KG1 (cell line): ENCODE measurements around the gene PWP1.
"Not testable (repeated sequence)": the region's sequence is repeated elsewhere in the genome, so short reads cannot be mapped to it uniquely, and the experiment has no call there.

ENCODE experiments used
- DNase-seq: peaks from one replicate; lab custom pipeline; 2025; lab: John Stamatoyannopoulos, UW

PWP1 gene

GRCh38 chr12:107668320-107669098 lies 17.1 kb upstream of the PWP1 start:
- no peak for DNase-seq

DNA sequence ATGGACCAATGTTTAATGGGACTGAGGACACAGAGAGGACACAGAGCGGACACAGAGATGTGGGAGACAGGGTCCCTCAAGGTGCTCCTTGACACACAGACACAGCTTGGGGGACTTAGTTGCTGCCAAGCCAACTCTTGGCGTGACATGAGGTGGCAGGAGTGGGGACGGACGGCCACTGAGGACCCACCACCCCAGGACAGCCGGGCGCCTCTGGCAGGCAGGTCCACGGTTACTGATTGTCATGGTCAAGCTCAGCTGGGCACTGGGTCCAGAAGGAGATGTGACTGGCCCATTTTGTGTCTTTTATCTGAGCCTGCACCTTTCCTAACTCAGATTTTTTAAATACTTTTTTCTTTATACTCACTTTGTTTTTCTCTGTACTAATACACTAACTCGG lies 15.7 kb upstream of the PWP1 start:
- no peak for DNase-seq

- no peak for DNase-seq
These were observed 14.5 kb upstream of the PWP1 start for GRCh38 chr12:107670999-107671643.

DNA sequence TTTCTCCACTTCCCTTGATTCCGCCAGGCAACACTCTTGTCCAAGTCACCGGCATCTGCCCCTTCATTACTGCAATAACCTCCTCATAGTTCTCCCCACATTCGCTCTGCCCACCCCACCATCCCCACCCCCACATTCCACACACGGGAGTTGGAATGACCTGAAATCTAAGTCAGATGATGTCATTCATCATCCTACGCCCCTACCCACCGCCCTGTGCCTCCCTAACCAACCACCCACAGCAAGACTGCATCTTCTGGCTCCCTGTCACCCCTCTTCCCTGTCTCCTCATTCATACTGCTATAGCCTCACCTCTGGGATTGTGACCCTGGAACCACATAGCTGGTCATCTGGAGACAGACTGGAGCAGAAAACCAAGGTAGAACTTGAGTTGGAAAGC lies 7.9 kb upstream of the PWP1 start:
- DNase-seq: no peak

- no peak for DNase-seq
These were observed 6.3 kb upstream of the PWP1 start for GRCh38 chr12:107679336-107679735.

DNA sequence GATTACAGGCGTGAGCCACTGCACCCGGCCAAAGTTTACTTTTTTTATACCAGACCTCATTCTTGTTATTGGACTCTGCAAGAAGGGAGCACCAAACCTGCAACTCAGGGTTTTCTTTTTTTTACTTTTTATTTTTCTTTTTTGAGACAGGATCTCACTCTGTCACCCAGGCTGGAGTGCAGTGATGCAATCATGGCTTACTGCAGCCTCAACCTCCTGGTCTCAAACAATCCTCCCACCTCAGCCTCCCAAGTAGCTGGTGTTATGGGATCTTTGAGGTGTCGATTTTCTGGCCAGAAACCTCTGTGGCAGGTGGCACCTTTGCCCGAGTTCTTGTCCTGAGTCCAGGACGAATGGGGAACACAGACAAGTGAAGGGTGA lies 4.2 kb upstream of the PWP1 start:
- no peak for DNase-seq

DNA sequence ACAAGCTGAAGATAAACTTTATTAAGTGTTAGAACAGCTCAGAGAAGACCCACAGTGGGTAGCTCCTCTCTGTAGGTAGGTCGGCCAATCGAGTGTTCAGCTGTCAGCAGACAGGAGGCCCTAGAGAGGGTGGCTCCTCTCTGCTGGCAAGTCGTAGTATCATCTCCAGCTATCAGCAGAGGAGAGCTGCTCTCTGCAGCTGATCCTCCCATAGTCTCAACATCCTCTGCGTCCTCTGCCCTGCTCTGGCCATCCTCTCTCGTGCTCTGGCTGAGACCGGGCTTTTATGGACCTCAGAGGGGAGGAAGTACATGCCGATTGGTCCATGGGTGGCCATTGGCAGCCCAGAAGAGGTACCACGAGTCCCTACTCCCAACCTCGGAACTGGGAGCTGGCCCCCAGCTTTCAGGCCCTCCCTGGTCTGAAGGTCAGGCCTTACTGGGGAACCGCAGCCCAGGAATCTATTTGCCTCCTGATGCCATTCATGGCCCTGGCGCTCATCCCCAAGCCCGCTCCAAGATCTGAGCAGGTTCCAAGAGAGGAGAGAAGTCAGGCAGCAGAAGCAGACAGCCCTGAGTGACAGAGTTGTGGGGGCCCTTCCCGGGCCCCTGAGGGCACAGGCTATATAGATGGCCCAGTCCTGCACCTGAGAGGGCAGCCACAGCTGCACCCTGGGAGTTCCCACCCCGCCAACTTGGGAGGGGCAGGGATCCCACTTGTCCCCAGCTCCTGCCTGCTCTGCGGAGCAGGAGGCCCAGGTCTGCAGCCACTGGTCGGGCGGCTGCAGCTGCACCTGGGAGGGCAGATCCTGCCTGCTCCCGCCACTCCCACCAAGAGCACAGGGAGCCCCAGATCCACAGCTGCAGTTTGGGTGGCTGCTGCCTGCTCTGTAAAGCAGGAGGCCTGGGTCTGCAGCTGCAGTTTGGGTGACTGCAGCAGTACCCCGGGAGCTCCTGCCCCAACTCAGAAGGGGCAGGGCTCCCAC lies 3.5 kb upstream of the PWP1 start:
- DNase-seq: no peak

GRCh38 chr12:107684029-107684795 lies 1.4 kb upstream of the PWP1 start:
- DNase-seq: no peak

- no peak for DNase-seq
These were observed 624 bp upstream of the PWP1 start for GRCh38 chr12:107684990-107685359.

DNA sequence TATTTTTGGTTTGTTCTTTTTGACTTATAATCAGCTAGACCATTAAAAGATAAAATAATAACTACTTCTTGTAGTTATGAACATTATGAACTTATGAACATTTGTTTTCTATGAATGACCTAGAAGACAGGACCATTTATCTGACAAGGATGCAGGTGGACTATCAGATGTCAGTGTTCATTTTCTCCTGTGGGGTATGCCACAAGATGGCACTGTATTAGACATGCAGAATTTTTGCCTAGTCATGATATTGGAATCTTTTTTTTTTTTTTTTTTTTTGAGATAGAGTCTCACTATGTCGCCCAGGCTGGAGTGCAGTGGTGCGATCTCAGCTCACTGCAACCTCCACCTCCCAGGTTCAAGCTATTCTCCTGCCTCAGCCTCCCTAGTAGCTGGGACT lies 10.2 kb downstream of the PWP1 start:
- DNase-seq: not testable (repeated sequence)

- no peak for DNase-seq
These were observed 16.5 kb downstream of the PWP1 start for GRCh38 chr12:107702106-107702505.

- no peak for DNase-seq
These were observed 18.4 kb downstream of the PWP1 start for GRCh38 chr12:107704041-107704440.

- not testable (repeated sequence) for DNase-seq
These were observed 19.9 kb downstream of the PWP1 start for GRCh38 chr12:107705522-107705921.

DNA sequence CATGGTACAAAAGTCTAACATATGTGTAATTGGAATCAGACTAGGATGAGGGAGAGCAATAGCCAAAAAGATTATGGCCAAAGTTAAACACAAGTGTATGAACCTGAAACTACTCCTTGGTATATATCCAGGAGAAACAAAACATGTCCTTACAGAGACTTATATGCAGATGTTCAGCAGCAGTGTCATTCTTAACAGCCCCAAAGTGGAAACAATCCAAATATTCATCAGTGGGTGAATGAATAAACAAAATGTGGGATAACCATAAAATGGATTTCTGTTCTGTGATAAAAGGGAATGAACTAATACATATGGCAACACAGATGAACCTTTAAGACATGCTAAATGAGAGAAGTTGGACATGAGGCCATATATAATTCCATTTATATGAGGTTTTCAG lies 30.2 kb downstream of the PWP1 start:
- DNase-seq: no peak

DNA sequence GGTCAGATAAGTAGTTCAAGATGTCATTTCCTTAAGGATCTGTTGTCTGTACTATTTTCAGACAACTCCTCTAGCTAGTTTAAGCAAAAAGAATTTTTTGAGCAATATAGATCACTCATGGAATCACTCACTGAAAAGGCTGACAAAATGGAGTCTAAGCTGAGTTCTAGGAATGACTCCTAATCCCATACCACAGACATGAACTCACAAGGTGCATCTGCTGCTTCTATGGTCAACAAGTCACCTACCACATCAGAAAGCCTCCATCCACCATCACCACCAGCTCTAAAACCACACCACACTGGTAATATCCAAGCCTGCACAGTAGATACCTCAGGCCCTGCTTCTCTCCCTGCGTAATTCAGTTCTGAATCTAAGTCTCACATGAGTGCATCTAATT lies 33.0 kb downstream of the PWP1 start:
- no peak for DNase-seq

GRCh38 chr12:107727327-107727726 lies 41.7 kb downstream of the PWP1 start:
- not testable (repeated sequence) for DNase-seq

DNA sequence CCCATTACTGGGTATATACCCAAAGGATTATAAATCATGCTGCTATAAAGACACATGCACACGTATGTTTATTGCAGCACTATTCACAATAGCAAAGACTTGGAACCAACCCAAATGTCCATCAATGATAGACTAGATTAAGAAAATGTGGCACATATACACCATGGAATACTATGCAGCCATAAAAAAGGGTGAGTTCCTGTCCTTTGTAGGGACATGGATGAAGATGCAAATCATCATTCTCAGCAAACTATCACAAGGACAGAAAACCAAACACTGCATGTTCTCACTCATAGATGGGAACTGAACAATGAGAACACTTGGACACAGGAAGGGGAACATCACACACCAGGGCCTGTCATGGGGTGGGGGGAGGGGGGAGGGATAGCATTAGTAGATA lies 42.1 kb downstream of the PWP1 start:
- DNase-seq: not testable (repeated sequence)

DNA sequence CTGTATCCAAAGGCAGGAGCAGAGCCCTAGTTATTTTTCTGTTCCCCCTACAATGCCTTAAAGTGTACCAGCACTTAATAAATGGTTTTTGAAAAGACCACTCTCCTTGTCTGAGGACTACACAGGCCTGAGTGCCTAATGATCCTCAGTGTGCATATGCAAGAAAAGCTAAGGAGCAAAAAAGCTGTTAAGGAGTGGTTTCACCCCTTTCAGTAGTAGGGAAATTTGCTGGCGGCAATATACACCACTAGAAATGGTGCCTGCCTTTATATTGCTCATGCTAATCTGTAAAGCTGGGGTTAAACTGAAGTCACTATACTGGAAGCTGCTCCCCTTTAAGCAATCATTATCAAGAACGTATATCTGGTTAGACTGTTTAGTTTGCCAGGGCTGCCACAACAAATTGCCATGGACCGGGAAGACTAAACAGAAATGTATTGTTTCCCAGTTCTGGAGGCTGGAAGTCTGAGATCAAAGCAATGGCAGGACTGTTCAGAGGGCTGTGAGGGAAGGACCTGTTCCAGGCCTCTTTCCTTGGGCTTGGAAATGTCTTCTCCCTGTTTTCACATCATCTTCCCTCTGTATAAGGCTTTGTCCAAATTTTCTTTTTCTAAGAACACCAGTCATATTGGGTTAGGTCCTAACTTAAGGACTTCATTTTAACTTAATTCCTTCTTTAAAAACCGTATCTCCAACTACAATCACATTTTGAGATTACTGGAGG lies 45.2 kb downstream of the PWP1 start:
- DNase-seq: no peak

DNA sequence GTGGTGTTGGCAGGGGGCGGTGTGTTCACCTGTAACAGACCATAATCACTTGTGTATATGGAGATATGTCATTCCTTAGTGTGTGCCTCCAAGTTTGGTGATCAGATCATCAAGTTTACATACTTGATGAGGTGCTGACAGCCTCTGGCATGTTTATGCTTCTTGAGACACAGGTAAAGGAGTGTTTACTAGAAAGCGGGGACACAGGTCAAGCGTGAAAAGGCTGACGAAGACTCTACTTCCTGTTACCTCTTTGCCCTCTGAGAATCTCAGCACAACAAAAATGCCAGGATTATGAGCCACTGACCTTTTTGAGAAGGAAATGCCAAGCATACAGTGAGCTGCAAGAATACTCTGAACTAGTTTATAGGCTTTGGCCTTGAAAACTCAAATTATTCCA lies 45.8 kb downstream of the PWP1 start:
- no peak for DNase-seq

DNA sequence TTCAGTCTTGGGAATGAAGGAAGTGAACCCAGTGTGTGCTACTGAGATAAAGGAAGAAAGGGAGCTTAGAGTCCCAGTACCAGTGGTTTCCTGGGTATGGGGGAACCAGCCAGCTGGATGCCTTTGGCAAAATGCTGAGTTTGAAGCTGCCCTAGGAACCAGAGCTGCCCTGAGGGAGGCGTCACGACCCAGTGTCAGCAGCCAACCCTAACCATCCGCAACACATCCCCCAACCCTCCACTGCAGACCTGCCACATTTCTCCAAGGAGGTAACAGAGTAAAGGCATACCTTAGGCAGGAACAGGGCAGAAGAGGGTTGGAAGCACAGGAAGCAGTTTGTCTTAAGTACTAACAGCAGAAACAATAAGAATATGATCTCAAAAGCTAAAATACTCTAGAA lies 46.8 kb downstream of the PWP1 start:
- no peak for DNase-seq

GRCh38 chr12:107734139-107734538 lies 48.5 kb downstream of the PWP1 start:
- DNase-seq: no peak
